Measurements from ENCODE around the gene GHRH.
A peak's percentile ranks its signal among the peaks of the same experiment; 100 is the strongest.

Gene GHRH

DNA sequence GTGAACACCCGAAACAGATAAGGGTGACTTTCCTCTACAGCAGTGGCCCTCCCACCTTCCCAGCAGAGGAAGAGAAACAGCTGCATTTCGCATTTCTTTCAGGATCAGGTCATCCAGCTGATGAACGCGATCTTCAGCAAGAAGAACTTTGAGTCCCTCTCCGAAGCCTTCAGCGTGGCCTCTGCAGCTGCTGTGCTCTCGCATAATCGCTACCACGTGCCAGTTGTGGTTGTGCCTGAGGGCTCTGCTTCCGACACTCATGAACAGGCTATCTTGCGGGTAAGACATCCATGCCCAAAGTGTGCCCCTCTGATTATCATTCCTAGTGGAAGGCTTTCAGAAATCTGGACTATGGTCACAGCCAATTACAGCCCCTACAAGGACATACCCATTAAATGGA lies 54.4 kb downstream of the GHRH start:
- no peak for DNase-seq

DNA sequence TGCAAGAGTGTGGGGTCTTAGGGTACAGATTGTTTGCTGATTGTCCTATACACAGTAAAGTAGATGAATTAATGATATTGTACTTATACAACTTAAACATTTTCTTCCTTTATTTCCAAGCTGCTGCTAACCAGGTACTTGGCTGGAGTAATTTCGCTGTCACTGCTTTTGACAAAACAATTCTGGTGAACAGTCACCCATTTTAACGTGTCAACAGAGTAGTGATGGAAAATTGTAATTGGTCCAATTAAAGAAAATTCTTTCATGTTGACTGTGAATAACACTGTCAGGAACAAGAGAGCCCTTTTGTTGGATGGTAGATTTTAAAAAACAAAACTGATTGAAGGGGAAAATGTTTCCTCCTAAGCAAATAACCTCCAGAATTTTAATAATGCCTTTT lies 55.8 kb downstream of the GHRH start:
- DNase-seq, result no peak

DNA sequence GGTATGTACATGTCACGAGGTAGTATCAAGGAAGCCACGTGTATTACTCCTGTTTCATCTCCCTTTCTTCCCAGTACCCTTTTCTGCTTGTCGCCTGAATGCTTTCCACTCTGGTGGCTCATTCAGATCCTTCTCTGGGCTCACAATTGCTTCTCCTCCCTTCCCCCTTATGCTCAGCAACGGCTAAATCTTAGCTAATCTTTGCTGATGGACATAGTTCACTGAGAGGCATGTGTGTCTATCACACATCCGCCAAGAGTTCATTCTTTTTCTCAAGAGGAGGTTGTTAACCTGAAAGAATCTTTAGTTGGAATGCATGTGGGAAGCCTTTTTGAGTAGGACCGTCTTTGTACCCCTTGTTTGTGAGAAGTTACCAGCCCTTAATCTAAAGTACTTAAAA lies 56.5 kb downstream of the GHRH start:
- DNase-seq, result no peak

DNA sequence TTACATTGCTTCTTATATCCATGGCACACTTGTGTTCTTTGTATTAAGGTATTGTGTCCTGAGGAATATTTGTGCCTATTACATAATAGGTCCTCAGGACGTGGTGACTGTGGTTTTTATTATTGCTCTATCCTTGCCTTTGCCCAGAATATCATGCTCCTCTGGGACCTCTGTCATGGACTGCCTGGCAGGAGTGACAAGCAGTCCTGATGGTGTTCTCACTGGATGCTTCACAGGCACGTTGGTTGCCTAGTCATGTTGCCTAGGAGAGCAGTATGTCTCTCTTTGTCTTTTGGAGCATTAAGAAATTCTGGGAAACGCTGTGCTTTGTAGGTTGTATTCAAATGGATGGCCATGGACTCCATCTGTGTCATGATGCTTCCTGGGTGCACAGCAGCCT lies 57.6 kb downstream of the GHRH start:
- DNase-seq, result peak in 1 of 51 donors; percentile 18

DNA sequence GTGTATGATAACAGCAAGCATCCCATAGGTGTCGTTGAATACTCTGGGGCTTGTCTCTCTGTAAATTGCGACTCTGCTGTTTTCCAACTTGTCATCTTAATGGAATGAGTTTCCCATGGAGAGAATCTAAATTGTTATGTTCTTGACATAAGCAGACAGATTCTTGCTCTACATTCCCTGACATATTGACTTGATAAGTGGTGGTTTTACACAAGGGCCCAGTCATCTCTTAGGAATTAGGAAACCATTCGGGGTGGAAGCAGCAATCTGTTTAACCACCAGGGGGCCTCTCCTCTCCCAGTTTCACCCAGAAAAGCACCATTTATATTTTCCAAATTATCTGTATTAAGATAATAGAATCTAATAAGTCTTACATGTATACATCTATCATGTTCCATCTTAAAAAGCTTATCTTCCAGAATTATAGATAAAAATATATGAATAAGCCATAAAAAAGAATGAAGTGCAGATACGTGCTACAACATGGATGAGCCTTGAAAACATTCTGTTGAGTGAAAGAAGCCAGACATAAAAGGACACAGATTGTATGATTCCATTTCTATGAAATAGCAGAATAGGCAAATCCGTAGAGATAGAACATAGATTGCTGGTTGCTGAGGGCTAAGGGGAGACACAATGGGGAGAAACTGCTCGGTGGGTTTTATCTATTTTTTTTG lies 59.2 kb downstream of the GHRH start:
- peak in 6 of 51 donors; percentile 2 to 47 (median 10) for DNase-seq

DNA sequence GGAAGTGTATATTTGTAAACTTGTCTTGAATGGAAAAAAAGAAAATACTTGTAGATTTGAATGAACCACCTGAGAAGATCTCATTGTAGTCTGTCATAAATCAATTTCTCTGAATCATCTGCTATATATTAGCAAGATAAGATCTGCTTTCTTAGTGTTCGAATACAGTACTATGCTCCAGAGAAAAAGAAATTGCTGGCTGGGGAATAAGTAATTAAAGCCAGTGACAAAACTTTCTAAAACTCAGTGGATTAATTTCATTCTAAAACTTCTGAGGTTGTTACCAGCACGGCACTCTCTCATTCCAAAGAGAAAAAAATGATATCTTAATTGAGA lies 59.8 kb downstream of the GHRH start:
- no peak for DNase-seq

Measured in hypothalamus (tissue), 51 donors.